ENCODE measurements around the gene LPCAT2. TPM values are rescaled to one million over a fixed set of nuclear protein-coding genes. Genes with fewer than 3 reads are reported as not detected.

The LPCAT2 gene
- total RNA-seq, 4 donors from 2014 or later = 10.0 to 21.7 (median 16.9) TPM

GRCh38 chr16:55480228-55480655, 28.6 kb upstream of the LPCAT2 start:
- H3K27ac ChIP-seq = peak overlapping the region; percentile 58 to 93 (median 80)
- no peaks in the 10 kb centered on the region for H3K36me3 ChIP-seq
- DNase-seq = no peak
- no peaks in the 10 kb centered on the region for H3K9me3 ChIP-seq
- peak overlapping the region; percentile 35 to 77 (median 51) for H3K4me3 ChIP-seq
- H3K4me1 ChIP-seq = peaks cover 11 to 68% (median 19%) of the 10 kb centered on the region in 3 donors
- H3K27me3 ChIP-seq = peaks cover 0 to 40% (median 0%) of the 10 kb centered on the region in 4 donors
- TF ChIP-seq CTCF (IDR thresholded peaks at IDR 0.05) (no peak), POLR2A (IDR thresholded peaks at IDR 0.05) (peak in 1 of 4 donors; percentile 44)
- intact Hi-C loops (cut with DNase I) = no loop called here
- 8 to 23% methylated on average over 14 to 17 of the region's 25 CpGs for WGBS, 2 donors

GRCh38 chr16:55481023-55481422, 27.8 kb upstream of the LPCAT2 start:
- Histone ChIP-seq H3K4me1 (peaks cover 11 to 68% (median 19%) of the 10 kb centered on the region in 3 donors), H3K27me3 (peaks cover 0 to 40% (median 0%) of the 10 kb centered on the region in 4 donors), H3K4me3 (peak overlapping the region; percentile 35 to 77 (median 51)), H3K9me3 (no peaks in the 10 kb centered on the region), H3K27ac (peak overlapping the region in 3 of 4 donors; percentile 50 to 83 (median 55)), H3K36me3 (no peaks in the 10 kb centered on the region)
- 75 to 86% methylated on average over 4 of the region's 4 CpGs for whole genome bisulfite sequencing, 2 donors
- intact Hi-C loops (cut with DNase I) = no loop called here
- no peak for DNase-seq
- TF ChIP-seq CTCF (IDR thresholded peaks at IDR 0.05) (no peak), POLR2A (IDR thresholded peaks at IDR 0.05) (no peak)

GRCh38 chr16:55482056-55482455, 26.8 kb upstream of the LPCAT2 start:
- Histone ChIP-seq H3K27ac (peak overlapping the region in 3 of 4 donors; percentile 6 to 83 (median 8)), H3K9me3 (no peaks in the 10 kb centered on the region), H3K4me1 (peaks cover 11 to 68% (median 19%) of the 10 kb centered on the region in 3 donors), H3K4me3 (peak overlapping the region in 2 of 4 donors; percentile 57 to 77), H3K27me3 (peaks cover 0 to 40% (median 0%) of the 10 kb centered on the region in 4 donors), H3K36me3 (no peaks in the 10 kb centered on the region)
- intact Hi-C loops (cut with DNase I) = no loop called here
- 64 to 89% methylated on average over 2 of the region's 2 CpGs for WGBS, 2 donors
- TF ChIP-seq POLR2A (IDR thresholded peaks at IDR 0.05) = no peak
- no peak for TF ChIP-seq CTCF (IDR thresholded peaks at IDR 0.05)
- no peak for DNase-seq

GRCh38 chr16:55487048-55487803, 21.6 kb upstream of the LPCAT2 start:
- Histone ChIP-seq H3K4me1 (peaks cover 0 to 46% (median 4%) of the 10 kb centered on the region in 3 donors), H3K9me3 (no peaks in the 10 kb centered on the region), H3K27me3 (peaks cover 0 to 5% (median 0%) of the 10 kb centered on the region in 4 donors), H3K36me3 (peaks cover 0 to 27% (median 0%) of the 10 kb centered on the region in 3 donors), H3K27ac (peak overlapping the region in 3 of 4 donors; percentile 42 to 77 (median 52)), H3K4me3 (peak overlapping the region in 1 of 4 donors; percentile 16)
- WGBS, 2 donors = 78 to 82% methylated on average over 9 to 13 of the region's 13 CpGs
- TF ChIP-seq POLR2A (IDR thresholded peaks at IDR 0.05) = no peak
- intact Hi-C loops (cut with DNase I) = no loop called here
- no peak for DNase-seq

GRCh38 chr16:55488306-55488705, 20.6 kb upstream of the LPCAT2 start:
- TF ChIP-seq CTCF (IDR thresholded peaks at IDR 0.05) (no peak), POLR2A (IDR thresholded peaks at IDR 0.05) (no peak)
- 86% methylated on average over 9 of the region's 12 CpGs; no CpG with 5 or more reads in 1 of the 2 donors for WGBS, 2 donors
- Histone ChIP-seq H3K9me3 (no peaks in the 10 kb centered on the region), H3K4me3 (no peak overlapping the region), H3K27ac (peak overlapping the region in 3 of 4 donors; percentile 36 to 77 (median 52)), H3K36me3 (peaks cover 0 to 27% (median 0%) of the 10 kb centered on the region in 3 donors), H3K27me3 (peaks cover 0 to 2% (median 0%) of the 10 kb centered on the region in 4 donors), H3K4me1 (peaks cover 0 to 35% (median 0%) of the 10 kb centered on the region in 3 donors)
- no peak for DNase-seq
- intact Hi-C loops (cut with DNase I) = no loop called here

Measured in esophagus squamous epithelium (tissue), 5 donors.